ENCODE measurements around the gene NSD1. TPM values are rescaled to one million over a fixed set of nuclear protein-coding genes. Genes with fewer than 3 reads are reported as not detected.

NSD1 gene
- polyA plus RNA-seq, 1 donor (not counting 4 experiments of a cell fraction or from before 2014, with no cell fraction given) = 13.6 TPM

- H3K4me1 ChIP-seq (ENCODE audit: control insufficient read depth, extremely low read depth, insufficient read depth, low read length) = peaks cover 8% of the 10 kb centered on the region
- no peak overlapping the region for H3K27ac ChIP-seq (ENCODE audit: control insufficient read depth, insufficient read depth, low read length)
- peaks cover 85% of the 10 kb centered on the region for H3K79me2 ChIP-seq (ENCODE audit: control insufficient read depth, insufficient read depth, low read length)
- no peak for FAIRE-seq
- H3K4me3 ChIP-seq (ENCODE audit: control insufficient read depth in 2 of 3, extremely low read depth in 1 of 3, insufficient read depth in 2 of 3, low read depth in 1 of 3, low read length in 3 of 3) = no peak overlapping the region
- no peak for DNase-seq (ENCODE audit: low read depth, low spot score)
- no peak overlapping the region for H3K9ac ChIP-seq (ENCODE audit: control insufficient read depth, extremely low read depth, insufficient read depth, low read length)
- no peaks in the 10 kb centered on the region for H3K9me3 ChIP-seq (ENCODE audit: control insufficient read depth, low read depth, low read length)
- no peak overlapping the region for H3K4me2 ChIP-seq (ENCODE audit: control insufficient read depth, extremely low read depth, insufficient read depth, low read depth, low read length)
- dilution Hi-C loops (cut with MboI; ENCODE audit: extremely low pct_ligation_motif_present, low sequenced_read_pairs) = no loop called here
- TF ChIP-seq CTCF (optimal IDR thresholded peaks at IDR 0.05 in 1 of 3, IDR thresholded peaks at IDR 0.05 in 1 of 3, conservative IDR thresholded peaks at IDR 0.05 in 1 of 3; ENCODE audit: extremely low read depth in 1 of 3, insufficient read depth in 2 of 3, low read length in 3 of 3) (no peak), EZH2 (IDR thresholded peaks at IDR 0.05; ENCODE audit: low read length) (no peak)
- no peaks in the 10 kb centered on the region for H3K9me1 ChIP-seq (ENCODE audit: control insufficient read depth, extremely low read depth, insufficient read depth, low read length)
- peaks cover 0 to 4% of the 10 kb centered on the region in 2 experiments for H3K36me3 ChIP-seq (ENCODE audit: control insufficient read depth in 2 of 2, extremely low read depth in 1 of 2, insufficient read depth in 2 of 2, low read length in 2 of 2)
- H4K20me1 ChIP-seq (ENCODE audit: control insufficient read depth, extremely low read depth, insufficient read depth, low read length) = no peaks in the 10 kb centered on the region
- H2AFZ ChIP-seq (ENCODE audit: control insufficient read depth, low read length) = no peak overlapping the region
- H3K27me3 ChIP-seq (ENCODE audit: control insufficient read depth, extremely low read depth, insufficient read depth, low read length) = no peaks in the 10 kb centered on the region
Measured at GRCh38 chr5:177141496-177141895, 7.9 kb downstream of the NSD1 start.

GRCh38 chr5:177142098-177142611 is 8.6 kb downstream of the NSD1 start:
- Histone ChIP-seq H4K20me1 (ENCODE audit: control insufficient read depth, extremely low read depth, insufficient read depth, low read length) (no peaks in the 10 kb centered on the region), H3K27ac (ENCODE audit: control insufficient read depth, insufficient read depth, low read length) (no peak overlapping the region)

More at GRCh38 chr5:177142098-177142611, 8.6 kb downstream of the NSD1 start:
- peaks cover 1% of the 10 kb centered on the region for H3K4me1 ChIP-seq (ENCODE audit: control insufficient read depth, extremely low read depth, insufficient read depth, low read length)
- no peak for FAIRE-seq
- H3K9ac ChIP-seq (ENCODE audit: control insufficient read depth, extremely low read depth, insufficient read depth, low read length) = no peak overlapping the region
- H3K27me3 ChIP-seq (ENCODE audit: control insufficient read depth, extremely low read depth, insufficient read depth, low read length) = no peaks in the 10 kb centered on the region
- no peaks in the 10 kb centered on the region for H3K9me3 ChIP-seq (ENCODE audit: control insufficient read depth, low read depth, low read length)
- no peak overlapping the region for H3K4me3 ChIP-seq (ENCODE audit: control insufficient read depth in 2 of 3, extremely low read depth in 1 of 3, insufficient read depth in 2 of 3, low read depth in 1 of 3, low read length in 3 of 3)
- dilution Hi-C loops (cut with MboI; ENCODE audit: extremely low pct_ligation_motif_present, low sequenced_read_pairs) = no loop called here
- H3K4me2 ChIP-seq (ENCODE audit: control insufficient read depth, extremely low read depth, insufficient read depth, low read depth, low read length) = no peak overlapping the region
- H2AFZ ChIP-seq (ENCODE audit: control insufficient read depth, low read length) = no peak overlapping the region
- no peaks in the 10 kb centered on the region for H3K9me1 ChIP-seq (ENCODE audit: control insufficient read depth, extremely low read depth, insufficient read depth, low read length)
- H3K36me3 ChIP-seq (ENCODE audit: control insufficient read depth in 2 of 2, extremely low read depth in 1 of 2, insufficient read depth in 2 of 2, low read length in 2 of 2) = peaks cover 0 to 4% of the 10 kb centered on the region in 2 experiments
- peaks cover 83% of the 10 kb centered on the region for H3K79me2 ChIP-seq (ENCODE audit: control insufficient read depth, insufficient read depth, low read length)
- no peak for TF ChIP-seq CTCF (optimal IDR thresholded peaks at IDR 0.05 in 1 of 3, IDR thresholded peaks at IDR 0.05 in 1 of 3, conservative IDR thresholded peaks at IDR 0.05 in 1 of 3; ENCODE audit: extremely low read depth in 1 of 3, insufficient read depth in 2 of 3, low read length in 3 of 3)
- no peak for TF ChIP-seq EZH2 (IDR thresholded peaks at IDR 0.05; ENCODE audit: low read length)
- no peak for DNase-seq (ENCODE audit: low read depth, low spot score)

Measured in keratinocyte (primary cell).